B cell (primary cell): Measurements from ENCODE around the gene RHOA. TPM values are rescaled to one million over a fixed set of nuclear protein-coding genes. Genes with fewer than 3 reads are reported as not detected.

Experiments
- ATAC-seq: fragments of 200-7000 bp; cut with Tn5 transposase; one replicate; pipeline ENCODE4 v1.10.0; 2021; ENCODE audit warnings: low read depth, mild to moderate bottlenecking, moderate number of reproducible peaks, moderate library complexity
- CTCF ChIA-PET: fragments of 350-600 bp; sonication (Branson Sonifier 250); formaldehyde crosslinking; loops from one replicate; lab custom pipeline; 2021; ENCODE audit warnings: antibody characterized with exemption, inconsistent platforms; lab: Charles Lee
- POLR2A ChIA-PET: fragments of 350-600 bp; sonication (Branson Sonifier 250); formaldehyde crosslinking; loops from one replicate; lab custom pipeline; 2021; ENCODE audit warnings: antibody characterized with exemption; lab: Charles Lee
- DNase-seq: peaks from one replicate; pipeline ENCODE4 v3.0.0; 2013
- H2AFZ ChIP-seq: 2 replicates; pipeline ENCODE4 v1.6.1; 2012; ENCODE audit warnings: mild to moderate bottlenecking, low read depth, low read length; ENCODE audit not compliant: insufficient read depth, poor library complexity, severe bottlenecking
- H3K27ac ChIP-seq, 2 donors: 1 replicate in 1 of 2; 2 replicates in 1 of 2; pipeline ENCODE4 v1.5.1; 2012 to 2013; ENCODE audit warnings: low read length in 2 of 2, mild to moderate bottlenecking in 2 of 2, moderate library complexity in 1 of 2
- H3K27me3 ChIP-seq, 4 experiments: fragments of 200-600 bp in 1 of 4; sonication (generic) in 1 of 4; replicated peaks in 1 of 4; 1 replicate in 2 of 4; 2 replicates in 2 of 4; pipeline versions ENCODE4 v1.6.1 to v1.7.0; 2013 to 2016; ENCODE audit warnings: low read length in 3 of 4, mild to moderate bottlenecking in 2 of 4, mixed read lengths in 1 of 4, moderate library complexity in 1 of 4; ENCODE audit not compliant: insufficient read depth in 4 of 4, control insufficient read depth in 3 of 4; ENCODE audit errors: control extremely low read depth in 1 of 4
- H3K36me3 ChIP-seq, 2 experiments: replicated peaks in 1 of 2; 1 replicate in 1 of 2; 2 replicates in 1 of 2; pipeline versions ENCODE4 v1.6.1 to v1.7.1; 2013; ENCODE audit warnings: low read length in 1 of 2; ENCODE audit not compliant: insufficient read depth in 2 of 2, control insufficient read depth in 1 of 2; ENCODE audit errors: control extremely low read depth in 1 of 2, extremely low read depth in 1 of 2
- H3K4me1 ChIP-seq, 2 donors: fragments of 200-600 bp in 1 of 2; sonication (generic) in 1 of 2; 1 replicate in 1 of 2; 2 replicates in 1 of 2; pipeline versions ENCODE4 v1.5.1 to v1.6.1; 2013 to 2017; ENCODE audit warnings: low read length in 2 of 2; ENCODE audit not compliant: control insufficient read depth in 2 of 2, insufficient read depth in 2 of 2
- H3K4me2 ChIP-seq: replicated peaks from 2 replicates; pipeline ENCODE3; 2012; ENCODE audit warnings: mild to moderate bottlenecking, low read depth, low read length; ENCODE audit not compliant: poor library complexity, severe bottlenecking
- H3K4me3 ChIP-seq, 5 experiments: fragments of 200-600 bp in 1 of 5; sonication (generic) in 1 of 5; 1 replicate in 3 of 5; 2 replicates in 2 of 5; pipeline versions ENCODE4 v1.5.1 to v1.7.0; 2011 to 2016; ENCODE audit warnings: low read length in 4 of 5, mild to moderate bottlenecking in 4 of 5, low read depth in 2 of 5, control low read depth in 1 of 5, moderate library complexity in 1 of 5; ENCODE audit not compliant: insufficient read depth in 1 of 5; ENCODE audit errors: control extremely low read depth in 1 of 5, extremely low read depth in 1 of 5
- H3K79me2 ChIP-seq: fragments of 200-600 bp; sonication (generic); one replicate; pipeline ENCODE4 v1.6.0; 2016; ENCODE audit warnings: low read length; ENCODE audit not compliant: control insufficient read depth, insufficient read depth
- H3K9ac ChIP-seq: fragments of 200-600 bp; sonication (generic); 2 replicates; pipeline ENCODE4 v1.6.1; 2017; ENCODE audit warnings: mild to moderate bottlenecking, low read length, moderate library complexity
- H3K9me3 ChIP-seq, 3 donors: one replicate each; pipeline versions ENCODE4 v1.6.1 to v1.7.1; 2013; ENCODE audit warnings: low read length in 2 of 3; ENCODE audit not compliant: control insufficient read depth in 2 of 3, insufficient read depth in 1 of 3; ENCODE audit errors: control extremely low read depth in 1 of 3
- H4K20me1 ChIP-seq: 2 replicates; pipeline ENCODE4 v1.6.0; 2012; ENCODE audit warnings: mild to moderate bottlenecking, low read length; ENCODE audit not compliant: insufficient read depth, control insufficient read depth, poor library complexity, severe bottlenecking
- H3K27ac Mint-ChIP-seq: one replicate; pipeline ENCODE4 v1.8.0; 2021; ENCODE audit warnings: mixed read lengths
- H3K27me3 Mint-ChIP-seq: one replicate; pipeline ENCODE4 v1.8.0; 2021; ENCODE audit warnings: mixed read lengths
- H3K4me1 Mint-ChIP-seq: one replicate; pipeline ENCODE4 v1.8.0; 2021; ENCODE audit warnings: mixed read lengths
- H3K4me3 Mint-ChIP-seq: one replicate; pipeline ENCODE4 v1.8.0; 2021; ENCODE audit warnings: mixed read lengths
- H3K9me3 Mint-ChIP-seq: one replicate; pipeline ENCODE4 v1.8.0; 2022; ENCODE audit warnings: mixed read lengths; ENCODE audit not compliant: insufficient read depth
- EZH2 ChIP-seq: IDR thresholded peaks from 2 replicates; pipeline ENCODE4 v1.6.1; 2012; ENCODE audit warnings: borderline replicate concordance, low read depth, mild to moderate bottlenecking, moderate library complexity, low read length; ENCODE audit not compliant: insufficient read depth, poor library complexity, severe bottlenecking
- WGBS: methylation state at CpG from one replicate; pipeline ENCODE4 v1.1.5; 2013; ENCODE audit warnings: missing lambda C conversion rate; ENCODE audit not compliant: insufficient coverage; 5-methylcytosine and 5-hydroxymethylcytosine counted together
- intact Hi-C: fragments of 100-400 bp; cut with micrococcal nuclease; formaldehyde crosslinking; loops from one replicate; pipeline ENCODE4 v1.10.0; 2022
- polyA plus RNA-seq: library from polyadenylated mRNA; depleted of rRNA; stranded (reverse); fragments of >200 nt; gene quantifications from 2 replicates; pipeline ENCODE4 v1.2.3, GENCODE V29; 2012
- total RNA-seq, 2 donors: library from RNA; stranded (reverse); fragments of 120-200 nt in 1 of 2; gene quantifications; 1 replicate in 1 of 2; 2 replicates in 1 of 2; pipeline versions ENCODE4 v1.2.3 to v1.2.4, GENCODE V29; 2013 to 2022
- TF ChIP-seq, protein P1 (sequence below): fragments of 200-600 bp; IDR thresholded peaks from one replicate; pipeline ENCODE4 v1.8.0; 2022; ENCODE audit warnings: antibody characterized with exemption, mild to moderate bottlenecking

Gene RHOA
- total and polyA plus RNA-seq, 2 donors (not counting 1 experiment from before 2014, with no cell fraction given) = 244 to 298 TPM

DNA sequence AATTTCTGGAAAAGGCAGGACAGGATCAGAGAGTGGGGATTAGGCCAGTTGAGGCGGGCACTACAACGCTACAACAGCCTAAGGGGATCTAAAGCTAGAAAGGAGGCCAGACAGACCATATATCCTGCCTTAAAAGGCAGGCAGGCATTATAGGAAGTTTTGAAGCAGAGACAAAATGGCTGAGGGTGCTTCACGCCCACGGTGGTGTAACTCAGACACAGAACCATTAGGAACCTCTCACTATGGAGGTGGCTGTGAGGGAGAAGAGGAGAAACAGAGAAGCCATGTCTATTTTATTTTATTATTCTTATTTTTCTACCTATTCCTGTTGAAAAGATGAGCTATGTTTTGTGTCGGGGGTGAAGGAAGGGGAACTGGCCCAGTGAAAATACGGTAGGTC, 69.8 kb downstream of the RHOA start:
- Histone ChIP-seq H4K20me1 (peaks cover 3% of the 10 kb centered on the region), H3K4me2 (peak overlapping the region; percentile 54), H3K27ac (peak overlapping the region; percentile 96 to 99), H3K9me3 (no peaks in the 10 kb centered on the region), H3K36me3 (peaks cover 0 to 8% of the 10 kb centered on the region in 2 experiments), H3K4me3 (no peak overlapping the region), H2AFZ (peak overlapping the region; percentile 46), H3K79me2 (peaks cover 45% of the 10 kb centered on the region), H3K9ac (no peak overlapping the region), H3K27me3 (no peaks in the 10 kb centered on the region), H3K4me1 (peaks cover 78 to 89% of the 10 kb centered on the region in 2 donors)
- Mint-ChIP-seq H3K4me3 (peak overlapping the region; percentile 49), H3K27me3 (no peaks in the 10 kb centered on the region), H3K27ac (peak overlapping the region; percentile 89), H3K9me3 (no peaks in the 10 kb centered on the region), H3K4me1 (peaks cover 67% of the 10 kb centered on the region)
- DNase-seq (peak; percentile 12), ATAC-seq (no peak)
- intact Hi-C loops = loop anchor here (5.0 to 10.0 kb wide), 3 partner anchors 170 to 893 kb away; partner anchors contain the start of genes GNAI2, IMPDH2 and KLHDC8B
- POLR2A ChIA-PET = interaction anchor here (0.6 to 2.6 kb wide), 3 partner anchors 16 to 105 kb away, joined by 7 to 16 read pairs (median 11); partner anchors contain the start of genes GPX1, RHOA and TCTA
- WGBS = 80% methylated on average over 2 of the region's 6 CpGs
- CTCF ChIA-PET = interaction anchor here (0.8 to 1.7 kb wide), 4 partner anchors 10 to 107 kb away, joined by 3 to 11 read pairs (median 4); no protein-coding TSS in a partner anchor
- TF ChIP-seq, protein P1, sequence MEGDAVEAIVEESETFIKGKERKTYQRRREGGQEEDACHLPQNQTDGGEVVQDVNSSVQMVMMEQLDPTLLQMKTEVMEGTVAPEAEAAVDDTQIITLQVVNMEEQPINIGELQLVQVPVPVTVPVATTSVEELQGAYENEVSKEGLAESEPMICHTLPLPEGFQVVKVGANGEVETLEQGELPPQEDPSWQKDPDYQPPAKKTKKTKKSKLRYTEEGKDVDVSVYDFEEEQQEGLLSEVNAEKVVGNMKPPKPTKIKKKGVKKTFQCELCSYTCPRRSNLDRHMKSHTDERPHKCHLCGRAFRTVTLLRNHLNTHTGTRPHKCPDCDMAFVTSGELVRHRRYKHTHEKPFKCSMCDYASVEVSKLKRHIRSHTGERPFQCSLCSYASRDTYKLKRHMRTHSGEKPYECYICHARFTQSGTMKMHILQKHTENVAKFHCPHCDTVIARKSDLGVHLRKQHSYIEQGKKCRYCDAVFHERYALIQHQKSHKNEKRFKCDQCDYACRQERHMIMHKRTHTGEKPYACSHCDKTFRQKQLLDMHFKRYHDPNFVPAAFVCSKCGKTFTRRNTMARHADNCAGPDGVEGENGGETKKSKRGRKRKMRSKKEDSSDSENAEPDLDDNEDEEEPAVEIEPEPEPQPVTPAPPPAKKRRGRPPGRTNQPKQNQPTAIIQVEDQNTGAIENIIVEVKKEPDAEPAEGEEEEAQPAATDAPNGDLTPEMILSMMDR = no peak
- TF ChIP-seq EZH2 = no peak
